GM12872 (cell line): ENCODE results near the gene TSPAN6.

Experiments used
- TF ChIP-seq, protein P1 (sequence below): IDR thresholded peaks from 3 replicates; pipeline ENCODE4 v1.5.1; 2011; ENCODE audit warnings: low read depth, mild to moderate bottlenecking, low read length, moderate library complexity; ENCODE audit not compliant: insufficient read depth

TSPAN6 gene, protein sequence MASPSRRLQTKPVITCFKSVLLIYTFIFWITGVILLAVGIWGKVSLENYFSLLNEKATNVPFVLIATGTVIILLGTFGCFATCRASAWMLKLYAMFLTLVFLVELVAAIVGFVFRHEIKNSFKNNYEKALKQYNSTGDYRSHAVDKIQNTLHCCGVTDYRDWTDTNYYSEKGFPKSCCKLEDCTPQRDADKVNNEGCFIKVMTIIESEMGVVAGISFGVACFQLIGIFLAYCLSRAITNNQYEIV

DNA sequence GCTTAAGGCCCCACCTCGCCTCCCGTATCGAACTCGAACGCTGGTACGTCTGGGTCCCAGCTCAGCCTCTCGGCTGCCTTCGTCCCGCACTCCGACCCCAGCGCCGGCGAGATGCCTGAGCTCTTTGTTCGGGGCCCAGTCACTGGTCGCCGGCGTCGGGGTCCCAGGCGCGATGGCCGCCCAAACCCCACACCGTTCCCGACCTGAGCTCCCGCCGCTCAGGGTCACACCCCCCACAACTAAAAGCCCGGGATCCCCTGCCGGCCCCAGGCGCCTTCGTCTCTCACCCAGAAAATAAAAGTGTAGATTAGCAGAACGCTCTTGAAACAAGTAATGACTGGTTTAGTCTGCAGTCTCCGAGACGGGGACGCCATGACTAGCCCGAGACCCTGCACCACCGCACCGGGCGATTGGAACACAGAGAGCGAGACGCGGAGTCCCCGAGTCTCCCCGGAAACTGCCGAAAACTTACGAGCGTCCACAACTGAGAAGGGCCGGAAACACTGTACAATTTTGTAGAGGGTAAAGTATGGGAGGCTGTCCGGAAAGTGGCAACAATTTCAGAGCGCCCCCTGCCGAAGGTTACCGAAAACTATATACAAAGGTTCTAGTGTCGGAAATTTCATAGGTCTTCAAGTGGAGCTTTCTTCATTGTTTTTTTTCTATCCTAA, at the start of gene TSPAN6:
Gene TSPAN6, minus strand, starts transcription at position 486 of the 671 bp plus-strand sequence. Its CDS starts 112 bp downstream, at position 374.
- TF ChIP-seq, protein P1, sequence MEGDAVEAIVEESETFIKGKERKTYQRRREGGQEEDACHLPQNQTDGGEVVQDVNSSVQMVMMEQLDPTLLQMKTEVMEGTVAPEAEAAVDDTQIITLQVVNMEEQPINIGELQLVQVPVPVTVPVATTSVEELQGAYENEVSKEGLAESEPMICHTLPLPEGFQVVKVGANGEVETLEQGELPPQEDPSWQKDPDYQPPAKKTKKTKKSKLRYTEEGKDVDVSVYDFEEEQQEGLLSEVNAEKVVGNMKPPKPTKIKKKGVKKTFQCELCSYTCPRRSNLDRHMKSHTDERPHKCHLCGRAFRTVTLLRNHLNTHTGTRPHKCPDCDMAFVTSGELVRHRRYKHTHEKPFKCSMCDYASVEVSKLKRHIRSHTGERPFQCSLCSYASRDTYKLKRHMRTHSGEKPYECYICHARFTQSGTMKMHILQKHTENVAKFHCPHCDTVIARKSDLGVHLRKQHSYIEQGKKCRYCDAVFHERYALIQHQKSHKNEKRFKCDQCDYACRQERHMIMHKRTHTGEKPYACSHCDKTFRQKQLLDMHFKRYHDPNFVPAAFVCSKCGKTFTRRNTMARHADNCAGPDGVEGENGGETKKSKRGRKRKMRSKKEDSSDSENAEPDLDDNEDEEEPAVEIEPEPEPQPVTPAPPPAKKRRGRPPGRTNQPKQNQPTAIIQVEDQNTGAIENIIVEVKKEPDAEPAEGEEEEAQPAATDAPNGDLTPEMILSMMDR: peak; percentile 41; the same call in 2 of the 3 replicates

DNA sequence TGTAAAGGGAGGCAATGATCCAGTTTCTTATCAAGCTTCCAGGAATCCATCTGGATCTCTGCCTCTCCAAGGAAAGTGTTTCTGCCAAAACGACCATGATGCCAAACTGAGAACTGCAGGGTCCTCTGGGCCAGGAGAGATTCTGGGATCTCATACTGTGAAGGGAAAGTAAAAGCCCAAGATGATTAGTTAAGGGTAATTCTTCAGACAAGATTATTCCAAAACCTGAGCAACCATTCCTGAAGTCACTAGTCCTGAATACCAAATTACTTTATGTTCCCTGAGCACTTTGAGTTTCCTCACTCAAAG, 49.3 kb upstream of the TSPAN6 start:
- TF ChIP-seq, protein P1: no peak

DNA sequence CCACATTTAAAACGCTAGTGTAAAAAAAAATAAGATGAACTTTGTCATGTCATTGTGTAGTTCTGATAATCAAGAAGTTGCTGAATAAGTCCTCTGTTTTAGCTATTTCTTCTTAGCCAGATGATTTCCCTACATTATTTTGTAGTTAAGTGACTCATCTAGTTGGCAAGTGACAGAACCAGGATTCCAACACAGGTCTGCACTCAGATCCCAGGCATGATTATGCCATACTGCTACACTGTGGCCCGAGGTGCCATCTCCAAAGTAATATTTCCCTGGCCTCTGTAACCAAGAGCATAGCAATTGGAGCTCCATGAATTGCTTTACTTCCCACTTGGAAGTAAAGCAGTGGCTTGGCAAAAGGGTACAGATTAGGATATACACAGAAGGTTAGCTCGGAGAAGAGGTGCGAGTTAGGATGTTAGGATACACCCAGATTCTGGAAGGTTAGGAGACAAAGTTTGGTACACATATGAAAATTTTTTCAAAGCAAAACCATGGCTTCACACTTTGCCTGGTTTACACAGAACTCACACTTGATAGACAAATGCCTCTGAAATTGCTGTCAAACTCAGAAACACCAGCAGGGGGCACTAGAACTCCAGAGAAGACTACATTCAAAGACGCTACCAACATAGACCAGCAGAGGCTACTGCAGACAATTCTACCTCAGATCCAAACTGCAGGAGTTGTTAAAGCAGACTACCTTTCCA, 48.8 kb upstream of the TSPAN6 start:
- TF ChIP-seq, protein P1: peak; percentile 80

DNA sequence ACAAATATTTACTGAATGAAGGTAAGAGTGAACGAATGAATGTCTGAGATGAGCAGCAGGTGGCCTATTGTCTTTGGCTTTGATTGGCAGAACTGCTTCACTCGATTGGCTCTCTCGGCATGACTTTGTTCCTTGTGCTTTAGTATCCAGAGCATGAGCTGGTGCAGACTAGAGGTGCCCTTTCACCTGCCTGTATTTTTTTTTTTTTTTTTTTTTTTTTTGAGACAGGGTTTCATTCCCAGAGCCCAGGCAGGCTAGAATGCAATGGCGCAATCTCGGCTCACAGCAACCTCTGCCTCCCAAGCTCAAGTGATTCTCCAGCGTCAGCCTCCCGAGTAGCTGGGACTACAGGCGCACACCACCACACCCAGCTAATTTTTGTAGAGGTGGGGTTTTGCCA, 46.3 kb upstream of the TSPAN6 start:
- TF ChIP-seq, protein P1: no peak

DNA sequence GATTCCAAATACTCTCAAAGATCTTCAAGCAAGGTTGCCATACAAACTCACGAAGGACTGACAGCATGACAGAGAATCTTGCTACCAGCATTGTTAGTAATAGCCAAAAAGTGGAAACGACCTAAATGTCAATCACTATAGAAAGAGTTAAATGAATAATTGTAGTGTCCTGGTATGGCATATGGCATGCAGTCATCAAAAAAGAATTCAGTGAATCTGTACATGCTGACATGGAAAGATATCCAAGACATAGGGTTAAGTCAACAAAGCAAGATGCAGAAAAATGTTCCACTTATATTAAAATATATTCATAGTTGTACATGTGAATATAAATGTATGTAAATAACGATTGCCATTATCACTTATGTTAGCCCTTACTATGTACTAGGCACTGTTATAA, 45.0 kb upstream of the TSPAN6 start:
- TF ChIP-seq, protein P1: no peak

DNA sequence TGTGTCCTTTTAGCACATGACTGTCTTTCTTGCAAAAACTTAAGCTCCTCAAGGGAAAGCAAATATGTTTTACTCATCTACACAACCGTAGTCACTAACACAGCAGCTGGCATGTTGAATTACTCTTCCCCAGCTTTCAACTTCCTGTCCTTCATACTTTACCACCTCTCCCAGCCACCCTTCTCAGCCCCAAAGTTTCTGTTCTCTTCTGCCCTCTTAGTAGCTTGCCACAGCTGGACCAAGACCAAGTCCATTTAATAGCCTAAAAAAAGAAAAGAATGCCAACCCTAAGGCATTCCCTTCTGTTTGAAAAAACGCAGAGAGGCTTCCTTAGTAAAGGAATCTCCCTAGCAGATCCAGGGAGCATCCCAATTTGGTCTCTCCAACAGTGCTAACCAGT, 44.1 kb upstream of the TSPAN6 start:
- TF ChIP-seq, protein P1: no peak

DNA sequence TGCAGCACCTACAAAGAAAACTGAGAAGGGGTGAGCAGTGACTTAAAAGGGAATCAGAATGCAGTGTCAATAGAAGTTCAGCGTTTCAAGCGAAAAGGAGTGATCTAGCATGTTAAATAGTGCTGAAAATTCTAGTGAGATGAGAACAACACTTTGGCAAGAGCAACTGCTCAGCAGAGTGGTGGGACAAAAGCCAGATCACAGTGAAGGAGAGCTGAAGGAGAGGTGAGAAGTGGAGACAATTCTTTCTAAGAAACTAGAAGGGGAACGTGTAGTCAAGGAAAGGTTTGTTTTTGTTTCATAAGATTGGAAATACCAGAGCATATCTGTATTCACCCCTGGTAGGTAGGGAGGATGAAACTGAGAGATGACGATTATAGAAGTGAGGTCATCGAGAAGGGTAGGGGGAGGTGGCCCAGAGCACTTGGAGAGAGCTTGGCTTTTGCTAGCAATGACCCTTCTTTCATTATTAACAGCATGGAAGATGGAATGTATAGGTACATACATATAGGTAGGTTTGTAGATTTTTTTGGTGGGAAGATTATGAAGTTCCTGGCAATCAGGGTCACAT, 41.1 kb upstream of the TSPAN6 start:
- TF ChIP-seq, protein P1: no peak
